ENCODE measurements around the gene EEF1AKMT3.

EEF1AKMT3 gene

DNA sequence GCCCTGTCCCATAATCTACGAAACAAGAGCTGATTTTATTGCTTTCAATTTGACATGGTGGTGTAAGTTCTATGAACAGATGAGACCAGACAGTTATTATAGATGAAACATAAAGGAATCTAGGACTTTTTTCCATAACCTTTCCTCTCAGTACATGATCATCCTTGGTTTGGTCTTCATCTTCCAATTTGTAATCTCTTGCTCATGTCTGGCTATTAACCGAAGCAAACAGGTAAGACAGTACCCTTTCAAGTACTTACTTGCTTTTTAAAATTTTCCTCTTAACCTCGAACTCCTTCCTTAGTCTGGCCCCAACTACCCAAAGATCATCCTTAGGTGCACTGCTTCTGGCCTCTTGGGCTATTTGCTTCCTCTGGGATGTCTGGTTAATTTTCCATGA is 26.4 kb upstream of the EEF1AKMT3 start:
- H3K4me3 ChIP-seq (ENCODE audit: low read depth, low read length): no peak overlapping the region

DNA sequence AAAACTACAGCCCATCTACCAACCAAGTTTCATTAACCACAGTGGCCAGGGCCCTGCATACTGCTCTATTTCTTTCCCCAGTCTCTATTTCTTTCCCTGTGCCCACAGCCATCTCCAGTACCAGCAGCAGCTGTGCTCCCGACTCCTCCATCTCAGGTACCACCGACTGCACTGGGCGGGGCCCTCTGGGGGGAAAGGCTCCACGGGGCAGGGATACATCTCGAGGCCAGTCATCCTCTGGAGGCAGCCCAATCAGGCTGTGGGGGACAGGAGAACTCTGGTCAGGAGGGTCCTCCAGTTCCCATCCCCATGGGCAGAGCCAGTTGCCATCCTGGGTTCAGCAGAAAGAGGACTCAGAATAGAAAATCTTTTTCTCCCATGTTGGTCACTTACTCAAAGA is 23.4 kb upstream of the EEF1AKMT3 start:
- no peak overlapping the region for H3K4me3 ChIP-seq (ENCODE audit: low read depth, low read length)
- TF ChIP-seq, protein P1, sequence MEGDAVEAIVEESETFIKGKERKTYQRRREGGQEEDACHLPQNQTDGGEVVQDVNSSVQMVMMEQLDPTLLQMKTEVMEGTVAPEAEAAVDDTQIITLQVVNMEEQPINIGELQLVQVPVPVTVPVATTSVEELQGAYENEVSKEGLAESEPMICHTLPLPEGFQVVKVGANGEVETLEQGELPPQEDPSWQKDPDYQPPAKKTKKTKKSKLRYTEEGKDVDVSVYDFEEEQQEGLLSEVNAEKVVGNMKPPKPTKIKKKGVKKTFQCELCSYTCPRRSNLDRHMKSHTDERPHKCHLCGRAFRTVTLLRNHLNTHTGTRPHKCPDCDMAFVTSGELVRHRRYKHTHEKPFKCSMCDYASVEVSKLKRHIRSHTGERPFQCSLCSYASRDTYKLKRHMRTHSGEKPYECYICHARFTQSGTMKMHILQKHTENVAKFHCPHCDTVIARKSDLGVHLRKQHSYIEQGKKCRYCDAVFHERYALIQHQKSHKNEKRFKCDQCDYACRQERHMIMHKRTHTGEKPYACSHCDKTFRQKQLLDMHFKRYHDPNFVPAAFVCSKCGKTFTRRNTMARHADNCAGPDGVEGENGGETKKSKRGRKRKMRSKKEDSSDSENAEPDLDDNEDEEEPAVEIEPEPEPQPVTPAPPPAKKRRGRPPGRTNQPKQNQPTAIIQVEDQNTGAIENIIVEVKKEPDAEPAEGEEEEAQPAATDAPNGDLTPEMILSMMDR (IDR thresholded peaks at IDR 0.05; ENCODE audit: borderline replicate concordance, insufficient read depth, low read depth, low read length): no peak

More for the DNA sequence above, 26.4 kb upstream of the EEF1AKMT3 start:
- TF ChIP-seq, protein P1 (IDR thresholded peaks at IDR 0.05; ENCODE audit: borderline replicate concordance, insufficient read depth, low read depth, low read length): no peak

DNA sequence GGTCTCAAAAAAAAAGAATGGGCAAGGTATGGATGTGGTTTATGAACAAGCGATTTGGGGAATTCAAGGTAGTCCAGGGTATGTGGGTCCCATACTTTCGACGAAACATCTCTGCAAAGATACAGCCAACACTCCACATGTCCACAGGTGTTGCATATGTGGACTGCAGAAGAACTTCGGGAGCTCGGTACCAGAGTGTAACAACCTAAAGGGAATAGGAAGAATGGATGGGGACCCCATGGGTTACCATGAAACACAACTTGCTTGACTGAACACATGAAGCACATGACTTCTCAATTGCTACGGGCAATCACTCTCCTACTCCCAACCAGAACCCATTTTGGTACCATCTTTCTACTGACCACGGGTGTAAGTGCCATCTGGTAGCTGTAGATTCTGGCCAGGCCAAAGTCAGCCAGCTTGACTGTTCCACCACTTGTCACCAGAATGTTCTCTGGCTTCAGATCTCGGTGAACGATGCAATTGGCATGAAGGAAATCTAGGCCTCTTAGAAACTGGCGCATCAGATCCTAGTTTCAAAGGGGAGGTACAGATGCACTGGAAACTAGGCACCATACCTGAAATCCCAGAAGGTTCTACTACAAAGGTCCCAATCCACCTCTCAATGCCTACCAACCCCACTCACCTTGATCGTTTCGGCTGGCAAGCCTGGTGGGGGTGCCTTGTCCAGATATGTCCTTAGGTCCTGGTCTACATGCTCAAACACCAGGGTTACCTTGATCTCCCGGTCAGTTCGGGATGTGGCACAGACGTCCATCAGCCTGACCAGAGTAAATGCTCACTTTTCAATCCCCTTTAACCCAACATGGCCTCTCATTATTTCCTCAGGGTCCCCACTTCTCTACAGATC is 21.6 kb upstream of the EEF1AKMT3 start:
- TF ChIP-seq, protein P1 (IDR thresholded peaks at IDR 0.05; ENCODE audit: borderline replicate concordance, insufficient read depth, low read depth, low read length): no peak
- H3K4me3 ChIP-seq (ENCODE audit: low read depth, low read length): peak overlapping the region; percentile 83

DNA sequence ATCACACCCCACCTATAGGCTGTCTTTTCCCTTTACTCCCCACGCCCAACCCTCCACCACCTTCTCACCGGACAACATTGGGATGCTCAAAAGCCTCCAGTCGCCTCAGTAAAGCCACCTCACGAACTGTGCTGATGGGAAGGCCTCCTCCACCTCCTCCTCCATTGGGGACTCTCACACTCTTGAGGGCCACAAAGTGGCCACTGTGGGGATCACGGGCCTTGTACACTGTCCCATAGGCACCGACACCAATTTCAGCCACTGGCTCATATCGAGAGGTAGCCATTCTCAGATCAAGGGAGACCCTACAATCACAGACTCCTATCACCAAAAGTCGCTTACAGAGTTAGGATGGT is 21.0 kb upstream of the EEF1AKMT3 start:
- TF ChIP-seq, protein P1 (IDR thresholded peaks at IDR 0.05; ENCODE audit: borderline replicate concordance, insufficient read depth, low read depth, low read length): no peak
- peak overlapping the region; percentile 83 for H3K4me3 ChIP-seq (ENCODE audit: low read depth, low read length)

DNA sequence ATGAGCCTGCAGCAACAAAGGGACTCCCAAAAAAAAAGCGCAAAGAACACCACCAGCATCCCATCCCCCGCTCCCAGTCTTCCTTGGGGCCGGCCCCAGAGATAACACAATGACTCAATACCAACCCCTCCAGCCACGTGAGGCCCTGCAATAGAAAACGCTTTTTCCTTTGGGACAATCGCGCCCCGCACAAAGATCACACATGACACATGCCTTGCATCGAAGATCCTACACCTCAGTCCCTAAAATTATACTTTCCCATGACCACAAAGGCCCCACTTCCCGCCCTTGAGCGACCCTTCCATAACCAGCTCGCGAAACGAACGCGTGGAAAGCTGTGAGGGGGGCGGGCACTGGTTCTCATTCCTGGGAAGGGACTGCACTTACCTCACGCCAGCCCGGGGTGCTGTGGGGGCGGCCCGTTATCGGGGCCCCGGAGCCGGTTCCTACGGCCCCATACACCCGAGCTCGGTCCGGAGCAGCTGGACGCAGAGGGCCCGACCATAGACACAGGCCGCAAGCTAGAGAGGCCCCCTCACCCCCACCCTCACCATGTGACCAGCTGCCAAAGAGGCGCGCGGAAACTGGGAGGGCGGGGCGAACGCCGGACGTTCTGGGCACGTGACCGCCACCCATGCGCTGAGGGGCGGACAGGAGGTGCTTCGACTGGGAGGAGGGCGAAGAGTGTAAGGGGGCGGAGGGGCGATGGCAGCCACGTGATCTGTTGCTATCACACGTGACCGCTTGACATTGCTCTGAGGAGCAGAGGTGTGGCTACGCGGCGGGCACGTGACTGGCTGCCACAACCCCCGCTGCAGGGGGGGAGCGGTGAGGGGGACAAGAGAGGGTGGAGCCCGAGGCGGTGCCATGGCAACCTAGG is 20.4 kb upstream of the EEF1AKMT3 start, which contains the start of gene CDK4:
TSS of gene CDK4 (minus strand) at position 523 of the 880 bp plus-strand sequence. CDS start 593 bp downstream, outside the sequence.
- TF ChIP-seq, protein P1 (IDR thresholded peaks at IDR 0.05; ENCODE audit: borderline replicate concordance, insufficient read depth, low read depth, low read length): no peak
- H3K4me3 ChIP-seq (ENCODE audit: low read depth, low read length): peak within 1 kb of the TSS; percentile 83

DNA sequence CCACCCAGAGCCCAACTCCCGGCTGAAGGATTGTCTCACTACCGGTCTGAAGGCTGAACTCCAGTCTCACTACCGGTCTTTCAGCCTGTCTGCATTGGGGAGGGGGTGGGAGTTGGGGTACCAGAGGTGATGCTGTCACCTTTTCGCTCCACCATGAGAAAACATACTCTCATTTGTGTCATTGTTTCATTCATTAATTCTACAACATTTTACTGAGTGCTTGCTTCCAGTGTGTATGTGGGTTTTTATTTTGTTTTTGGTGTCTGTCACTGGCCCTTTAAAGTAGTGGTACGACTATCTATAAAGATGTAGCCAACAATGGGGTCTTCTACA is 19.8 kb upstream of the EEF1AKMT3 start:
- TF ChIP-seq, protein P1 (IDR thresholded peaks at IDR 0.05; ENCODE audit: borderline replicate concordance, insufficient read depth, low read depth, low read length): no peak
- no peak overlapping the region for H3K4me3 ChIP-seq (ENCODE audit: low read depth, low read length)

Data from GM12875 (cell line).